ENCODE data around the gene MMP25.
A peak's percentile ranks its signal among the peaks of the same experiment; 100 is the strongest.
"Not testable (repeated sequence)": the region's sequence is repeated elsewhere in the genome, so short reads cannot be mapped to it uniquely, and the experiment has no call there.

Gene MMP25

DNA sequence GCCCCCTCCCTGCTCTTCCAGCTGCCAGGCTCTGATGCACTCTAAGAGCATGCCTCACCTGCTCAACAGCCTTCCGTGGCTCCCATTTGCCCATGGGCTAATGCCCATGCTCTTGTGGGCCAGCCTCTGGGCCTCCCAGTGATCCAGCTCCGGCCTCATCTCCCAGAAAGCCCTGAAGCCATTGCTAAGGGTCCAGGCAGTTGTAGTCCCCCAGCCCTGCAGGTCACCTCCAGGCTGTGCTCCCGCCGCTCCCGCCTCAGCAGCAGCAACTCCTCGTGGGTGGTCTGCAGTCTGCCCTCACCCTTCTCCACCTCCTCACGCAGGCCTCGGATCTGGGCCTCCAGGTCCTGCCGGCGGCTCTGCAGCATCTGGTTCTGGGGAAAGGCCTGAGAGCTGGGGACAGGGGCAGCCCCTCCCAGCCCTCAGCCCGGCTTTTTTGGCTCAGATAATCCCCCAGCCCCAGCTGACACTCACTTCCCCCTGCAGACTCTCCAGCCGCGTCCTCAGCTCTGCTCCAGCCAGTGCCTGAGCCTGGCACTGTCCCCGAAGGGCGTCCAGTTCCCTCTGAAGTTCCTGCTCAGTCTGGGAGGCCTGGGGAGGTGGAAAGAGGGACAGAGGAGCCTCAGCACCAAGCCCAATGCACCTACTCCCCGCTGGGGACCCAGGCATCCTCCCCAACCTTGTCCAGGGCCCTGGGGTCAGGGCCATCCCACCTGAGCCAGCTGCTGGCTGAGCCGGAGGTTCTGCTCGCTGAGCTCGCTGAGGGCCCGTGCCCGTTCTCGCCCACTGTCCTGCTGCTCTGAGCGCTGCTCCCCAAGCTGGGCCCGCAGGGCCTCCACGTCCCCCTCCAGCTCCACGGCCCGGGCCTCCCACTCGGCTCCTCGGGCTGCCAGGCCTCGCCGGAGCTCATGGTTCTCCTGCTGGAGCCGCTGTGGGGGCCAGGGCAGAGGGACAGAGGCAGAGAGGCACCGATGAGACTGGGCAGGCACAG lies 15.8 kb upstream of the MMP25 start:
- DNase-seq: no peak

DNA sequence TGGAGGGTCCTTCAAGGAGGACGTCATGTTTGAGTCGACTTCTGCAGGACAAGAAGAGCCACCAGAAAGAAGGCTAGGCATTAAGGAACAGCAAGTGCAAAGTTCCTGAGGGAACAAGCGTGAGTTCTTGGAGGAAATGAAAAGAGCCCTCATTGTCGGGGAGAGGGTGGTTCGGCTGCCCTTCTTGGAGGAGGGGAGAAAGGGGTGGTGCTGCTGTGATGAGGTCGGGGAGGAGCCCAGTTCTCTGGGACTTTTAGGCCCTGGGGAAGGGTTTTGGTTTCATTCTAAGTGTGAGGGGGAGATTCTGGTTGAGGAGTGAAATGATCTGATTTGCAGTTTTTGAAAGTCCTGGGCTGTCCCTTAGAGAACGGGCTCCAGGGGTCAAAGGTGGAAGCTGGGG lies 13.7 kb upstream of the MMP25 start:
- no peak for DNase-seq

DNA sequence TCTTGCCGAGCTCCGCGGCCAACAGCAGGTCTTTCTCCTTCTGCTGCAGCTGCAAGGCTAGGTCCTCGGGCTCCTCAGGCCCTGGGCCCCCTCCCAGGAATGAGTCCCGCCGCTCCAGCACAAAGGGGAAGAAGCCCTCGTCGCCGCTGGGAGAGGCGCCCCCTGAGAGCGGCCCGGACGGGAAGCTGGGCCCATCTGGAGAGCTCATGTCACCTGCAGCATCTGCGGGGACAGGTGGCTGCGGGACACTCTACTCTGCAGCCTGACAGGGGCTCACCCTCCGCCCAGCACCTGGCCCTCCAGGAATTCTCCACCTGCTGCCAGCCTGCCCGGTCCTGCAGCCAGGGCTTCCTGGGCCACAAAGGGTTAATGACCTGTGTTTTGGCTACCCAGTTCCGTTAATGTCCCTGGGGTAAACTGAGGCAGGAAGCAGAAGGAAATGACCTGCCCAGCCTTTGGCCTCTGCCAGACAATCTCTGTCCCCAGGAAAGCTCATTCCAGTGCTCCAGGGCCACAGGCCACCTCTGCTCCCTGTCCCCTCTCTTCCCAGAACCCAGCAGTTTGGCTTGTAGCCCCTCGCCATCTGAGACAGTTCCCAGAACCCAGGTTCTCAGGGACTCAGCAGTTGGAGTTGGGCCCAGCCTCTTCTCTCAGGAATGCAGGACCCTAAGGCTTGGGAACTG lies 10.9 kb upstream of the MMP25 start:
- DNase-seq: no peak

DNA sequence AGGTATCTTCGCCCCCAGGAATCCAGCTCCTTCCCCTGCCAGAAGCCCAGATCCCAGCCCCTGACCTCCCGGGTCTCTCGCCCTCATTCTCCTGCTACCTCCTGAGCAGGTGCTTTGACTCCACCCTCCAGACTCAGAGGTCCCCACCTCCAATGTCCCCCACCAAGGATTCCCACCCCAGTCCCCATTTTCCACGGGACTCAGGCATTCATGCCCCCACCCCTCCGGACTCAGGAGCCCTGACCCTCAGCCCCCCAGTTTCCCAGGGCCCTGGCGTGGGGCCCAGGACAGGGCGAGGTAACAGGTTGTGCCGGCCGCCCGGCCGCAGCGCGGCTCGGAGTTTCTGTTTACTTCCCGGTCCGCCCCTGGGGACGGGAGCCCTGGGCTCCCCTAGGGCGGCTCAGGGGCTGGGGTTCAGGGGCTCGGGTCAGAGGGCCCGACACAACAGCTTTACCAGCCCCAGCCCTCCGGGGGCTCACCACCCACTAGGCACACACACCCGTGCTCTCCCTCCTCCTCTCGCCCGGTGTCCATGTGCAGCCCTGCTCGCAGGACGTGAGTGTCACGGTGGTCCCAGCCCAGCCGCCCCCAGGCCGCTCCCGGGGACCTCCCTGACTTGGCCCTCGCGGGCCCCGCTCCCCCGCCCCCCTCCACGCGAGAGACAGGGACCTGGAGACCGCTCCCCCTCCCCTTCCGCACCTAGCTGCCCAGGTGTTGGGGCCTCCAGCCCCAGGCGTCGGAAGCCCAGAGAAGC lies 10.2 kb upstream of the MMP25 start:
- peak; percentile 53 for DNase-seq

DNA sequence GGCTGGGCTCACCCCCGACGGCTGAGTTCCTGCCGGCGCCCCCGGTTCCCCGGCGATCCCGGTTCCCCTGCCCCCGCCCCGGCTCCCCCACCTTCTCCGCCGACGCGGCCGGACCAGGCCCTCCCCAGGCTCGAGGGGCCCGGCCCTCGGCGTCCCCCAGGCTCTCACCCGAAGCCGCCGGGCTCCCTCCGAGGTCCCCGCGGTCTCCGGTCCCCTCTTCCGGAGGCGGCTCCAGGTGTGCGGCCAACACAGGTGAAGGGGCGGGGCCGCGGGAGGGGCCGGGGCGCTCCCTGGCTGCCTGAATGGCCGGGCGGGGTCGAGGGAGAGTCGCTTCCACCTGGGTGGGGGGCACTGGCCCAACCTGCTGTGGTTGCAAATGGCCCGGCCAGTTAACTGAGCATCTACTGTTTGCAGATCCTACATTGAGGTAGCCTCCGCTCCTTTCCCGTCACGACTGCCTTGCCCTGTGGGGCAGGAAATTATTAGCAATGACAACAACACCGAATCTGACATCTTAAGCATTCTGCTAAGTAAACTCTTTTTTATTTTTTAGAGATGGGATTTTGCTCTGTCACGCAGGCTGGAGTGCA lies 9.5 kb upstream of the MMP25 start, which contains the start of gene BICDL2:
BICDL2 (minus strand) TSS at position 219 of the 590 bp plus-strand sequence. CDS start 1,448 bp downstream, outside the sequence.
- DNase-seq: peak; percentile 85

DNA sequence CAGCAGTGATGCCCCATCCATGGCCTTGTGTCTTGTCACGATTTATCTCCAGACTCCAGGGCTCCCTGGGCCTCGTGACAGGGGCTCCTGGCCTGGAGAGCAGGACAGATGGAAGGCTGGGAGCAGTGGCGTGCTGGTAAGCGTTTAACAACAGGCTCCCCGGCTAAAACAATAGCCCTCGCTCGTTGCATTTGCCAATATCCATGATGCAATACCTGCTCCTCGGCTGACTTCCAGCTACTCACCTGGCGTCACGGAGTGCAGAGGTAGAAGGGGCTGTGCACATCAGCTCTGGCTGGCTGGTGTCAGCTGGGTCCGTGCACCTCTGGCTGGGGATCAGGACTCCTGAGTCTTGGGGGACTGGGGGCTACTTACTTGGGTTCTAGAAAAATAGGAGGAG lies 8.1 kb upstream of the MMP25 start:
- DNase-seq: peak; percentile 62

DNA sequence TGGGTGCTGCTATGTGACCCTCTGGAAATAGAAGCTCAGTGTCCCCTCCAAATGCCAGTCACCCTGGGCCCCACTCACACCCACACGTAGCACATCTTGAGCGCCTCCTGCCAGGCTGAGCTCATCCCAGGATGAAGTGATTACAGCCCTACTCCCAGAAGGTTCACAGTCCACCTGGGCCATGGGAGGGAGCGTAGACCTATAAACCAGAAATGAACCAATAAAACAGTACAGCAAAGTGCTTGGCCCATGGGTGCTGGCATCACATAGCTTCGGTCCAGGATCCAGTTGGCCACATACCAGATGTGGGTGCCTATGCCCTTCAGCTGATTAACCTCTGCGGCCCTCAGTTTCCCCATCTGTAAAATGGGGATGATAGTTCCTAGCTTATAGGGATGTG lies 7.5 kb upstream of the MMP25 start:
- no peak for DNase-seq

DNA sequence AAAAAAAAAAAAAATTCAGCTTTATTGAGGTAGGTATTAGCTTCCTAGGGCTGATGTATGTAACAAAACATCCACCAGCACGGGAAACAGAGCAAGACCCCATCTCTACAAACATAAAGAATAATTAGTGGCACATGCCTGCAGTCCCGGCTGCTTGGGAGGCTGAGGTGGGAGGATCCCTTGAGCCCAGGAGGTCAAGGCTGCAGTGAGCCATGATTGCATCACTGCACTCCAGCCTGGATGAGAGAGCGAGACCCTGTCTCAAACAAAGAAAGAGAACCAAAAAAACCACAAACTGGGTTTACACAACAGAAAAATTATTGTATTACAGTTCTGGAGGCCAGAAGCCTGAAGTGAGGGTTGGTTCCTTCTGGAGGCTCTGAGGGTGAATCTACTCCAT lies 4.0 kb upstream of the MMP25 start:
- no peak for DNase-seq

DNA sequence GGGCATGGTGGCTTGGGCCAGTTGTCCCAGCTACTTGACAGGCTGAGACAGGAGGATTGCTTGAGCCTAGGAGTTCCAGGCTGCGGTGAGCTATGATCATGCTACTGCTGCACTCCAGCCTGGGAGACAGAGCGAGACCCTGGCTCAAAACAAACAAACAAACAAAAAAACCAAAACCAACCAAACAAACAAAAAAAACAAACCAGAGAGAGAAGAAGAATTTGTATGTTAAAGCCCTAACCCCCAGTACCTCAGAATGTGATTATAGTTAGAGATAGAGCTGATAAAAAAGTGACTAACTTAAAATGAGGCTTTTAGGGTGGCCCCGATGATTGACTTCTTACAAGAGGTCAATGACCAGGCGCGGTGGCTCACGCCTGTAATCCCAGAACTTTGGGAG lies 1.7 kb upstream of the MMP25 start:
- DNase-seq: no peak

DNA sequence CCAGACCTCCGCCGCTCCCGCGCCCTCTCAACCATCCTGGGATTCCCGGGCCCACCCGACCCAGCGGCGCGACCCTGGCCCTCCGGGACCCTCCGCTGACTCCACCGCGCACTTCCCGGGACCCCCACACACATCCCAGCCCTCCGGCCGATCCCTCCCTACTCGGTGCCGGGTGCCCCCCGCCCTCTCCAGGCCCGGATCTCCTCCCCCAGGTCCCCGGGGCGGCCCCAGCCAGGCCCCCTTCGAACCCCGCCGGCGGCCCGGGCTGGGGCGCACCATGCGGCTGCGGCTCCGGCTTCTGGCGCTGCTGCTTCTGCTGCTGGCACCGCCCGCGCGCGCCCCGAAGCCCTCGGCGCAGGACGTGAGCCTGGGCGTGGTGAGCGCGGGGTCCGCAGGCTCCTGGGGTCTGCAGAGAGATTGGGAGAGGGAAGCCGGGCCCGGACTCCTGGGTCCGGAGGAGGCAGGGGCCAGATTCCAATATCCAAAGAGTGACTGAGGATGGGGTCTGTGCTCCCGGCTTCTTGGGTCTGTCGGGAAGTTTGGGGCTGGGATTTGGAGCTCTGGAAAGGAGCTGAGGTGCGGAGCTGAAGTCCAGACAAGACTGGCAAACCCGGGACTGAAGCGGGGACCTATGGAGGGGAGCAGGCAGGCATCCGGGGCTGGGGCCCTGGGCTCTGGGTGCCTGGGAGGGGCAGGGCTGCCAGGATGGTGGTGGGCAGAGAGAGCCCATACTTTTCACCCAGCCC lies 453 bp downstream of the MMP25 start:
- DNase-seq: no peak

DNA sequence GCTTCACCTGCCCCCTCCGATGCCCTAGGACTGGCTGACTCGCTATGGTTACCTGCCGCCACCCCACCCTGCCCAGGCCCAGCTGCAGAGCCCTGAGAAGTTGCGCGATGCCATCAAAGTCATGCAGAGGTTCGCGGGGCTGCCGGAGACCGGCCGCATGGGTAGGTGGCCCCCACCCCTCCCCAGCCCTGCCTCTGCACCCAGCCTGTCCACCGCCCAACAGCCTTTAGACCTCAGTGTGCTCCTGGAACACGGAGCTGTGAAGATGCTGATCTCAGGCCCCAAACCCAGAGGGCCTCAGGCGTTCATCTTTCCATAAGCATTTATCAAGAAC lies 993 bp downstream of the MMP25 start:
- no peak for DNase-seq

DNA sequence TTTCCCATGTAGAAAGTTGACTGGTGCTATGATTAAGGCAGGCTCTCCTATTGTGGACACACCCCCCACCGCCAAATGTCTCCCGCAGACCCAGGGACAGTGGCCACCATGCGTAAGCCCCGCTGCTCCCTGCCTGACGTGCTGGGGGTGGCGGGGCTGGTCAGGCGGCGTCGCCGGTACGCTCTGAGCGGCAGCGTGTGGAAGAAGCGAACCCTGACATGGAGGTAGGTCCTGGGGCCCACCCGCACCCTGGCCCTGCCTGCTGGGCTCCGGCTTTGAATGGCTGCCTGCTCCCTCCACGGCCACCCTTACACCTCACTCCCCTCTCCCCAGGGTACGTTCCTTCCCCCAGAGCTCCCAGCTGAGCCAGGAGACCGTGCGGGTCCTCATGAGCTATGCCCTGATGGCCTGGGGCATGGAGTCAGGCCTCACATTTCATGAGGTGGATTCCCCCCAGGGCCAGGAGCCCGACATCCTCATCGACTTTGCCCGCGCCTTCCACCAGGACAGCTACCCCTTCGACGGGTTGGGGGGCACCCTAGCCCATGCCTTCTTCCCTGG lies 3.6 kb downstream of the MMP25 start:
- no peak for DNase-seq

DNA sequence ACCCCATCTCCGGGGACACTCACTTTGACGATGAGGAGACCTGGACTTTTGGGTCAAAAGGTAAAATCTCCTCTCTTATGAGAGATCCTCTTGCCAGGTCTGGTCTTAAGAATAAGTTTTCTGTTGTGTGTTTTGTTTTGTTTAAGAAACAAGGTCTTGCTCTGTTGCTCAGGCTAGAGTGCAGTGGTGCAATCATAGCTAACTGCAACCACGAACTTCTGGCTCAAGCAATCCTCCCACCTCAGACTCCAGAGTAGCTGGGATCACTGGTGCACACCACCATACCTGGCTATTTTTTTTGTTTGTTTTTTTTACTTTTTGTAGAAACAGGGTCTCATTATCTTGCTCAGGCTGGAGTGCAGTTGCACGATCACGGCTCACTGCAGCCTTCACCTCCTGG lies 4.1 kb downstream of the MMP25 start:
- DNase-seq: no peak

DNA sequence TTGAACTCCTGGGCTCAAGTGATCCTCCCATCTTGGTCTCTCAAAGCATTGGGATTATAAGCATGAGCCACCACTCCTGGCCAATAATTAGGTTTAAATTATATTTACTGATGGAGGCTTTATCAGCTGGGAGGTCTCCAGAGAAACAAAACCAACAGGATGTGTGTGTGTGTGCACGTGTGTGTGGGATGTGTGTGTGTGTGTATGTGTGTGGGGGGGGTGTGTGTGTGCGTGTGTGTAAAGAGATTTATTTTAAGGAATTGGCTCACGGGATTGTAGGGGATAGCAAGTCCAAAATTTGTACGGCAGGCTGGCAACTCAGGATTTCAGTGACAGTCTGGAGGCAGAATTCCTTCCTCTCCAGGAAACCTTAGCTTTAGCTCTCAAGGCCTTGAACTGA lies 4.6 kb downstream of the MMP25 start:
- peak; percentile 64 for DNase-seq

DNA sequence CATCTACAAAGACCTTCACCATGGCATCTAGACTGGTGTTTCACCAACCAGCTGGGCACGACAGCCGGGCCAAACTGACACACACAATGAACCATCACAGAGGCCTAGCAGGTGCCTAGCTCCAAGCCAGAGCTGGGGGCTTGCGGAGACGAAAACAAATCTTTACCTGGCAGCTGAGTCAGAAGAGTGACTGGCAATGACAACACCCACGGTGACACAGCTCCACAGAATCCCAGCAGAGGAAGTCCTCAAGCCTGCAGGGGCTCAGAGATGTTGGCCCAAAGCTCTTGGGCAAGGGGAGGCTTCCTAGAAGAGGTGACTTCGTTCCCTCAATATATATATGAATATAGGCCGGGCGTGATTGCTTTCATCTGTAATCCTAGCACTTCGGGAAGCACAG lies 5.1 kb downstream of the MMP25 start:
- no peak for DNase-seq

DNA sequence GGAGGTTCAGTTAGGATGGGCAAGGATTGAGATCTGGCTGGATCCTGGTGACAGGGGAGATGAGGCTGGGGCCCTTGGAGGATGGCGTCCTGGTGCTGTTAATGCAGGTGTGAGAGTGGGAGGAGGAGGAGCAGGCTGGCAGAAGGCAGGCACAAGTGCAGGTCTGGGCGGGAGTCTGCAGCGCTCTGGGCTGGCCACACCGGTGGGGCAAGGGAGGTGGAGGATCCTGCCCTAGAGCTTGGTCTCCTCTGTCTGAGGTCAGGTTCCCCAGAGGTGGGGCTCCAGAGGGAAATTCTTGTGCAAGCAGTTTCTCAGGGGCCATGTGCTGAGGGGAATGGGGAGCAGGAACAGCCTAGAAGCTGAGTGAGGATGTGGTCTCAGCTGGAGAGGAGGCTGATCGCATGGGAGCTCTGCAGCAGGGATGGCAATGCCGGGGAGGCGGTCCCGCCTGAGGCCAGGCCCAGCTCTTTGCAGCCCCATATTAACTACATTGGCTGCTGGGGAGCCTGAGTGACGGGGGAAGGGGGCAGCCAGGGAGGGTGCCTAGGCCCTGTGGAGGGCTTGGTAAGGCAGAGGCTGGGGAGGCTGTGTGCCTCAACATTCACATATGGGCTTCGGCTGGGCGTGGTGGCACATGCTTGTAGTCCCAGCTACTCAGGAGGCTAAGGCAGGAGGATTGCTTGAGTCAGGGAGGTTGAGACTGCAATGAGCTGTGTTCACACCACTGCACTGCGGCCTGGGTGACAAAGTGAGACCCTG lies 6.4 kb downstream of the MMP25 start:
- not testable (repeated sequence) for DNase-seq

DNA sequence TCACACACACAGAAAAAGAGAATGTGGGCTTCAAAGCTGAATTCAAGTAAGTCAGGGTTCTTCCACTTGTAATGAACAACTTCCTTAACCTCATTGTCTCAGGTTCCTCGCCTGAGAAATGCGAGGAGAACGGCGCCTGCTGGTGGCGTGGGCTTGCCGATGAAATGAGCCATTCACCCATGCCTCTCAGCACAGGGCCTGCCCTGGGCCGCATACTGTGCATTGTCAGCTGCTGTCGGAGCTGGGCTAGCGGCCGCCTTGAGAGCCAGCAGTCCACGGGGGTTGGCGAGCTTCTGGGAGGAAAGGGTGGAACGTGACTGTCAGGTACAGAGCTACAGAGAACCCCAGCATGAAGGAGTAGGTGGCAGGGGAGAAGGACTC lies 7.0 kb downstream of the MMP25 start:
- not testable (repeated sequence) for DNase-seq

DNA sequence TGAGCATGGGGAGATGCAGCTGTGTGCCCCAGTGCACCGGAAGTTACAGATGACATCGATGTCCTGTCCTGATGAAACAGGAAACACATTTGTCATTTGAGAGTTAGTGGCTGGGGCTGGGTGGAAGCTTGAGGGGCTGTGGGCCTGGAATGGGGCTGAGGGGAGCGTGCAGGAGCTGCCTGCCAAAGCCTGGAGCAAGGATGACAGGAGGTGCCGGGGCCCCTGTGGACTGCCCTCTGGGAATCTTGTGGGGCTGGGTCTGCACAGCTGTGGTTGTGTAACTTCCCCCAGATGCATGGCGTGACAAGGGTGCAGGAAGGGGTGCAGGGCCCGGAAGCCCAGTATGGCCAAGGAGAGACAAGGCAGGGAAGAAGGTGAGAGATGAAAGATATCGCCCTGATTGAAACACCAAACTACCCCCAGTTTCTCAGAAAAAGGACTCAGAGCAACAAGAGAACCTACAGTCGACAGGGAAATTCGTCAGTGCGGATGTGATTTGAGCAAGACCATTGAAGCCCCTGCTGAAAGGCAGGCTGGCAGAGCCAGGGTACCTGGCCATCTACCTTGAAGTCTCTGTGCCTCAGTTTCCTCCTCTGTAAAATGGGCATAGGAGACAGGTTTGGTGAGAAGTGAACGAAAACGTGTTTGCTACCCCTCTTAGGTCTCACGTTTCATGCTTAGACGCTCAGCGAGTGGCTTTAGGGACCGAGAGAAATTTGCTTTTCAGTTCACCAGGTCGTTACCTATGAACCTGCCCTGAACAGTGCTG lies 8.8 kb downstream of the MMP25 start:
- no peak for DNase-seq

DNA sequence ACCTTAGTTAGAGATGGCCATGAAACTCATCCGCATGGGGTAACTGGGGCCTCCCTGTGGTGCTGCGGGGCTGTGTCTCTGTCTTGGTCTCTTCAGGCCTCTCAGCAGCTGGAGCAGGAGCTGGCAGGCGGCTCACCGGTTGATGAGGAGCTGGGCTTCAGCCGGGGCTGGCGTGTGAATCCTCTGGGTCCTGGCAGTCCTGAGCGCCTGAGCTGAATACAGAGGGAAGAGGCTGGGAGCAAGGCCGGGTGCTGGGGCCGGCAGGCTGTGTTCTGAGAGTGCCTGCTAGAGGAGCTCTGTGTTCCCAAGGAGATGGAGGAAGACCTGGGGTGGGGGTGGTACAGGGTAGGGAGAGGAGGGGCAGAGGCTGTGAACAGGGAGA lies 9.4 kb downstream of the MMP25 start:
- DNase-seq: not testable (repeated sequence)
